Fibroblast of pulmonary artery (primary cell): Measurements from ENCODE around the gene GCDH.
A peak's percentile ranks its signal among the peaks of the same experiment; 100 is the strongest.
"Not testable (repeated sequence)": the region's sequence is repeated elsewhere in the genome, so short reads cannot be mapped to it uniquely, and the experiment has no call there.

Source experiments
- DNase-seq: peaks from one replicate; pipeline ENCODE4 v3.0.0-alpha.2; 2010; ENCODE audit warnings: low read depth
- H3K4me3 ChIP-seq: replicated peaks from 2 replicates; pipeline ENCODE4 v1.5.1; 2011; ENCODE audit warnings: low read depth, mild to moderate bottlenecking, control low read depth, low read length, moderate library complexity
- TF ChIP-seq, protein P1 (sequence below): IDR thresholded peaks from 2 replicates; pipeline ENCODE4 v1.5.1; 2011; ENCODE audit warnings: mild to moderate bottlenecking, control low read depth, low read length, inconsistent platforms; ENCODE audit errors: missing control alignments

Gene GCDH

GRCh38 chr19:12884926-12885748, 5.8 kb upstream of the GCDH start:
- TF ChIP-seq, protein P1, sequence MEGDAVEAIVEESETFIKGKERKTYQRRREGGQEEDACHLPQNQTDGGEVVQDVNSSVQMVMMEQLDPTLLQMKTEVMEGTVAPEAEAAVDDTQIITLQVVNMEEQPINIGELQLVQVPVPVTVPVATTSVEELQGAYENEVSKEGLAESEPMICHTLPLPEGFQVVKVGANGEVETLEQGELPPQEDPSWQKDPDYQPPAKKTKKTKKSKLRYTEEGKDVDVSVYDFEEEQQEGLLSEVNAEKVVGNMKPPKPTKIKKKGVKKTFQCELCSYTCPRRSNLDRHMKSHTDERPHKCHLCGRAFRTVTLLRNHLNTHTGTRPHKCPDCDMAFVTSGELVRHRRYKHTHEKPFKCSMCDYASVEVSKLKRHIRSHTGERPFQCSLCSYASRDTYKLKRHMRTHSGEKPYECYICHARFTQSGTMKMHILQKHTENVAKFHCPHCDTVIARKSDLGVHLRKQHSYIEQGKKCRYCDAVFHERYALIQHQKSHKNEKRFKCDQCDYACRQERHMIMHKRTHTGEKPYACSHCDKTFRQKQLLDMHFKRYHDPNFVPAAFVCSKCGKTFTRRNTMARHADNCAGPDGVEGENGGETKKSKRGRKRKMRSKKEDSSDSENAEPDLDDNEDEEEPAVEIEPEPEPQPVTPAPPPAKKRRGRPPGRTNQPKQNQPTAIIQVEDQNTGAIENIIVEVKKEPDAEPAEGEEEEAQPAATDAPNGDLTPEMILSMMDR: peak; percentile 46
- H3K4me3 ChIP-seq: peak overlapping the region; percentile 27
- peak; percentile 60 for DNase-seq

- no peak for DNase-seq
- TF ChIP-seq, protein P1: no peak
- H3K4me3 ChIP-seq: peak overlapping the region; percentile 27
Observed at GRCh38 chr19:12885749-12886650, 5.0 kb upstream of the GCDH start.

GRCh38 chr19:12886651-12886968, 4.3 kb upstream of the GCDH start:
- no peak for DNase-seq
- TF ChIP-seq, protein P1: no peak
- H3K4me3 ChIP-seq: no peak overlapping the region

- TF ChIP-seq, protein P1: no peak
- H3K4me3 ChIP-seq: no peak within 1 kb of the TSS
- no peak for DNase-seq
Observed at GRCh38 chr19:12886969-12887747, 3.8 kb upstream of the GCDH start, which contains the start of gene KLF1. Gene KLF1, minus strand, starts transcription at chr19:12887201. Its CDS starts 61 bp downstream, at chr19:12887140.

- TF ChIP-seq, protein P1: no peak
- no peak overlapping the region for H3K4me3 ChIP-seq
- DNase-seq: no peak
Observed at GRCh38 chr19:12888006-12888603, 2.9 kb upstream of the GCDH start.

- H3K4me3 ChIP-seq: peak overlapping the region; percentile 19
- DNase-seq: not testable (repeated sequence)
Observed at GRCh38 chr19:12890299-12890786, 617 bp upstream of the GCDH start.
